IPS-11a (cell line): ENCODE measurements around the gene HMG20B.

Experiments used
- H3K4me3 ChIP-seq: one replicate; pipeline ENCODE4 v1.5.1; 2013; ENCODE audit warnings: low read depth, low read length, control low read depth

HMG20B gene

GRCh38 chr19:3536429-3537100 is 36.2 kb upstream of the HMG20B start:
- H3K4me3 ChIP-seq, result no peak overlapping the region

DNA sequence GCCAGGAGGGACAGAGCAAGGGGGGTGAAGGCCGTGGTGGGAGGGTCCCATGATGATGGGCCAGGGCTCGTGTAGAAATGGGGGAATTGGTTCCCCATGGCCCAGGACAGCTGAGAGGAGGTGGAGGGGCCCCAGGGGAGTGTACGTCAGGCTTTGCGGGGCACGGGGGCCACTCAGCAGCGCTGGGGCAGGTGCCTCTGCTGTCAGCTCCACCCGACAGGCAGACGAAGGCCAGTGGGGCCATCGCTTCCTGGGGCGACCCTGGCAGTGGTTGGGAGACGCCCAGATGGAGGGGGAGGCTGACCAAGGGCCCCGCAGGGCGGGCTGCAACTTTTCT is 35.7 kb upstream of the HMG20B start:
- no peak overlapping the region for H3K4me3 ChIP-seq

- no peak overlapping the region for H3K4me3 ChIP-seq
Measured at GRCh38 chr19:3537438-3538240, 35.1 kb upstream of the HMG20B start.

GRCh38 chr19:3538258-3538929 is 34.4 kb upstream of the HMG20B start:
- H3K4me3 ChIP-seq, result no peak overlapping the region

GRCh38 chr19:3538965-3539755 is 33.6 kb upstream of the HMG20B start, which contains the start of gene TEKTIP1:
Gene TEKTIP1 (plus strand): TSS chr19:3539174. CDS start chr19:3539178, 4 bp downstream.
- no peak within 1 kb of the TSS for H3K4me3 ChIP-seq

- no peak overlapping the region for H3K4me3 ChIP-seq
Measured at GRCh38 chr19:3539756-3540118, 33.0 kb upstream of the HMG20B start.

DNA sequence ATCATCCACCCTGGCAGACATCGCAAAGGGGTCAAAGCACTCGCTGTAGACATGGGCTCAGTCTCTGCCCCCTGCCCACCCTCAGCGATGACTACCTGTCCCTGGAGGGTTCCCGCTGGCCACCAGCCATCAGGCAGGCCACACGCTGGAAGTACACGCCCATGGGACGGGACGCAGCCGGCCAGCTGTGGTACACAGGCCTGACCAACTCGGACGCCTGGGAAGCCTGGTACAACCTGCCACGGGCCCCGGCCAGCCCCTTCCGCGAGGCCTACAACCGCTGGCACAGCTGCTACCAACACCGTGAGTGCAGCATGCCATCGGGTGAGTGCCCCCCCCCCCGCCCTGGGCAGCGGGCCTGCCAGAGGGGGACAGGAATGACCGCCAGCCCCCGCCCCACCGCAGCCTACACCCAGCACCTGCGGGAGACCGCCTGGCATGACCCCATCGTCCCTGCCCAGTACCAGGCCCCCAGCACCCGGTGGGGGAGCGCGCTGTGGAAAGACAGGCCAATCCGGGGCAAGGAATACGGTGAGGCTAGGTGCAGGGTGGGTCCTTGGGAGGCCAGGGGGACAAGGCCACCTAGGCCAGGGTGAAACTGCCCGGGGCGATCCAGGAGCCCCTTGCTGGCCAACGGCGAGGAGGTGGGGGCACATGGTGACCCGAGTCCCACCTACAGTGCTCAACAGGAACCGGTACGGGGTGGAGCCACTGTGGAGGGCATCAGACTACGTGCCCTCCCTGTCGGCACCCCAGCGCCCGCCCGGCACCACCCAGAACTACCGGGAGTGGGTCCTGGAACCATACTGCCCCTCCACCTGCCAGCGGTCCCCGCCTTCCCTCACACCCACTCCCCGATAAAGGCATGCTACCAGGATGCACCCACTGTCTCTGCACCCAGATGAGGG is 29.3 kb upstream of the HMG20B start:
- H3K4me3 ChIP-seq, result no peak overlapping the region

DNA sequence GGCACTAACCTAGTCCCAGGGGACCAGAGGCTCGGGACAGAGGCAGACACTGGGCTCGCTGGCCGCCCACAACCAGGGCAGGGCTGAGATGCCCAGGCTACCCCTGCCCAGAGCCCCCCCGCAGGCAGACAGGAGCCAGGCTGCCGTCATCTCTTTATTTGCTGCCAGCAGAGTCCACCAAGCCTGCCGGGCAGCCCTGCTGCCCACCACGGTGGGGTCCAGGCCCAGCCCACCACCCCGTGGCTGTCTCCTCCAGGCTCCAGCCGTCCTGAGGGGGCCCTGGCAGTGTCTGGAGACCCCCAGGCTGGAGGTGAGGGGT is 28.7 kb upstream of the HMG20B start:
- no peak overlapping the region for H3K4me3 ChIP-seq

DNA sequence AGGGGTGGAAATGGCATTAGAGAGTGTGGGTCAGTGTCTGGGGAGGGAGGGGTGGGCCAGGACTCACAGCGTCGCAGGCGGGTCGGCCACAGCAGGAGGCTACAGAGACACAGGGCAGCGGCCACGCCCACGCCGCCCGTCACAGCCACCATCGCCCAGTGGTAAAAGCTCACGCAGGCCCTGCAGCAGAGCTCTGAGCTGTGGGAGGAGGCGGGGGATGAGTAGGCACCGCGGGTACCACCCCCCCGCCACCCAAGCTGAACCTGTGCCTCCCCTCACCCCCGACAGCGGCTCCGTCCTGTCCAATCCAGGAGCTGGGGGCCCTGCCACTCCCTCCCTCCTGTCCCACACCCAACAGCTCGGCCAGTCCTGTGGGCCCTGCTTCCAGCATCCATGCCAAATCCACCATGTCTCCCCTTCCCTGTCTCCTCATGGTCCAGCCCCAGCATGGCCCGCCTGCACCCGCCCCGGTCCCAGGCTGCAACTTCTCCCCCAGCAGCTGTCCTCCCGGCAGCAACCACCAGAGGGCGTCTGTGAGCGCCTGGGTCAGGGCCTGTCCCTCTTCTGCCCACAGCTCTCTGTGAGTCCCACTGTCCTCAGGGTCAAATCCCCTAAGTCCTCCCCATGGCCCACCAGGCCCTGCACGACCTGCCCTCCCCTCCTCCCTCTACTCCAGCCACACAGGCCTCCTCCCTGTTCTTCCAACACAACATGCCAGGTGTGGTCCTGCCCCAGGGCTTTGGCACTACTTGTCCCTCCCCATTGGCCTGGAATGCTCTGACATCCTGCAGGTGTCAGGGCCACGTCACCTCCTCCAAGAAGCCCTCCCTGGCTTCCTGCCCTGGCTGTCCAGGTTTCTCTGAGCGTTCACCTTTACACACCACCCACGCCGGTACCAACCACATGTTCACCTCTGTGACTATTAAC is 27.7 kb upstream of the HMG20B start:
- no peak overlapping the region for H3K4me3 ChIP-seq

DNA sequence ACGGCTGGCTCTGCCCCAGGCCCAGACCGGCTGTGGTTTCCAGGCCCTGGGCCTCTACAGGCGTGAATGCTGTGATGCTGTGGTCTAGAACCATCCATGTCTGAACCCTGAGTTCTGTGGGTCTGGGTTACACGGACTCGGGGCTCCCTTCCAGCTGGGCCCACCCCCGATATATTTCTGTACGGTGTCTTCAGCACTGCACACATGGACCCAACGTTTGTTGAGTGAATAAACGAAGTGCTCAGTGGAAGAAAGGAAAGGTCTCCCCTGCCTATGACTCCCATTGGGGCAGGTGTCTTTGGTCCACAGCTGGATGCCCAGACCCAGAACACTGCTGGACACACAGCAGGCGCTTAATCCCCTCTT is 27.1 kb upstream of the HMG20B start:
- no peak overlapping the region for H3K4me3 ChIP-seq

DNA sequence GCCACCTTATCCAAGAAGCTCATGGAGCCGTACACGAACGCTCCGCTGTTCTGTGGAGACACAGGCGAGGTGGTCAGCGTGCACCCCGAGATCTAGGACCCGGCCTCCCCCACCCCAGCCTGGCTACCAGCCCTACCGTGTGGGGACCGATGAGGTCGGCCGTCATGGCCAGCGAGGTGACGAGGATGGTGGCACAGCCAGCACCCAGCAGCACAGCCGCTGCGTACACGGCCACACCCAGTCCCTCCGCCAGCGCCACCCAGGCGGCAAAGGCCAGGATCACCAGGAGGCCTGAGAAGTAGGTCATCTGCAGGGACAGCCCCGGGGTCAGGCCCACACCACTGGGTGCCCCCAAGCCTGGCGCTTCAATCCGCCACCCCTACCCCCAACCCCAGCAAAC is 26.6 kb upstream of the HMG20B start:
- no peak overlapping the region for H3K4me3 ChIP-seq

- no peak overlapping the region for H3K4me3 ChIP-seq
Measured at GRCh38 chr19:3547301-3547731, 25.4 kb upstream of the HMG20B start.

- H3K4me3 ChIP-seq, result no peak overlapping the region
Measured at GRCh38 chr19:3547767-3548282, 24.9 kb upstream of the HMG20B start.

DNA sequence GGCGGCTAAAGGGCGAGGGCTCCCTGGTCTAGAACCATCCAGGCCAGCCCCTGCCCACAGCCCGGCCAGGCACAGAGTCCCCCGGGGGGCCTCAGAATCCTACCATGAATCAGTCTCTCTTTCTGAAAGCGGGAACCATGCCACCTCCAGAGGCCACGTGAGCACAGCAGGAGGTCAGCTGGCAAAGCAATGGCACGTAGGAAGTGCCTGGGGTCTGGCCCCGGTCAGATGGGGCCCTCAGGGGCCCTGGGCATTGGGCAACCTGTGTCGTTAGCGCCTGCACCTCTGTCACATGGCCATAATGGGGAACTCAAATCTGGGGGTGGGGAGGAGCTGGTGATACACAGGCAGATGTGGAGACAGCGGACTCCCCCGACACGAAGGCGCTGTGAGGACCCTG is 24.1 kb upstream of the HMG20B start:
- H3K4me3 ChIP-seq, result no peak overlapping the region

DNA sequence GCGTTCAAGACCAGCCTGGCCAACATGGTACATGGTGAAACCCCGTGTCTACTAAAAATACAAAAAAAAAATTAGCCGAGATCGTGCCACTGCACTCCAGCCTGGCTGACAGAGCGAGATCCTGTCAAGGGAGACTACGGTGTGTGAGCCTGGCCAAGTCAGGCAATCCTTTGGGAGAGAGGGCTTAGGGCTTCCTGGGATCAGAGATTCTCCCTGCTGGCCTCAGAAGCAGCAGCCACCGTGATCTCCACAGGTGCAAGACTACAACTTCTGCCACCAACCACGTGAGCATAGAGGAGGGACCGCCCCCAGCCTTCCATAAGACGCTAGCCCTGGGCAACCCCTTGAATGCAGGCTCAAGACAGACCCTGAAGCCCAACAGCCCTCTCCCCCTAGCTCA is 22.9 kb upstream of the HMG20B start:
- no peak overlapping the region for H3K4me3 ChIP-seq

- no peak overlapping the region for H3K4me3 ChIP-seq
Measured at GRCh38 chr19:3550947-3551791, 21.6 kb upstream of the HMG20B start.

DNA sequence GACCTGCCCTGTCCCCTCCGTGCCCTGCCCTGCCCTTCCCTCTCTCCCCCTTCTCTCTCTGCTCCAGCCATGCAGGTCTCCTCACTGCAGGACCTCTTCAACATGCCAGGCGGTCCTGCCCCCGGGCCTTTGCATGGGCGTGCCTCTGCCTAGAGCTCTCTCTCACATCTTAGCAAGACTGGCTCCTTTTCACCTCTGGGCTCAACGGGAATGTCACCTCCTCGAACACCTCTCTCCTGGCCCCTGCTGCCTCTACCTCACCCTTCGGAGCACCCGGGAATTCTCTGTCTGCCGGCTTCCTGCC is 21.0 kb upstream of the HMG20B start:
- H3K4me3 ChIP-seq, result no peak overlapping the region

- no peak overlapping the region for H3K4me3 ChIP-seq
Measured at GRCh38 chr19:3554254-3555083, 18.3 kb upstream of the HMG20B start.
